Osteocyte (in vitro differentiated cells): Measurements from ENCODE around the gene OTX2. TPM values are rescaled to one million over a fixed set of nuclear protein-coding genes. Genes with fewer than 3 reads are reported as not detected.

Experiments used
- DNase-seq: peaks from one replicate; pipeline ENCODE4 v3.0.0; 2021; ENCODE audit warnings: mixed read lengths; ENCODE audit not compliant: unreplicated experiment; ENCODE audit errors: extremely low spot score
- H3K27ac Mint-ChIP-seq: one replicate; pipeline ENCODE4 v1.8.0; 2021; ENCODE audit warnings: mild to moderate bottlenecking, mixed read lengths; ENCODE audit not compliant: unreplicated experiment
- H3K27me3 Mint-ChIP-seq: one replicate; pipeline ENCODE4 v1.8.0; 2021; ENCODE audit warnings: mixed read lengths; ENCODE audit not compliant: unreplicated experiment
- H3K36me3 Mint-ChIP-seq: one replicate; pipeline ENCODE4 v1.8.0; 2021; ENCODE audit warnings: mixed read lengths; ENCODE audit not compliant: unreplicated experiment
- H3K4me1 Mint-ChIP-seq: one replicate; pipeline ENCODE4 v1.8.0; 2021; ENCODE audit warnings: mixed read lengths; ENCODE audit not compliant: unreplicated experiment
- H3K4me3 Mint-ChIP-seq: one replicate; pipeline ENCODE4 v1.8.0; 2021; ENCODE audit warnings: mild to moderate bottlenecking, moderate library complexity, mixed read lengths; ENCODE audit not compliant: unreplicated experiment
- H3K9me3 Mint-ChIP-seq: one replicate; pipeline ENCODE4 v1.8.0; 2021; ENCODE audit warnings: mixed read lengths; ENCODE audit not compliant: unreplicated experiment
- total RNA-seq: library from RNA; stranded (reverse); gene quantifications from 2 replicates; pipeline ENCODE4 v1.2.1, GENCODE V29; 2021
- TF ChIP-seq, protein P1 (sequence below): fragments of 200-600 bp; sonication (generic); IDR thresholded peaks from 2 replicates; pipeline ENCODE4 v1.5.0; 2021; ENCODE audit warnings: antibody characterized with exemption, mild to moderate bottlenecking, moderate library complexity

The OTX2 gene
- total RNA-seq, 1 donor from 2014 or later = not detected

DNA sequence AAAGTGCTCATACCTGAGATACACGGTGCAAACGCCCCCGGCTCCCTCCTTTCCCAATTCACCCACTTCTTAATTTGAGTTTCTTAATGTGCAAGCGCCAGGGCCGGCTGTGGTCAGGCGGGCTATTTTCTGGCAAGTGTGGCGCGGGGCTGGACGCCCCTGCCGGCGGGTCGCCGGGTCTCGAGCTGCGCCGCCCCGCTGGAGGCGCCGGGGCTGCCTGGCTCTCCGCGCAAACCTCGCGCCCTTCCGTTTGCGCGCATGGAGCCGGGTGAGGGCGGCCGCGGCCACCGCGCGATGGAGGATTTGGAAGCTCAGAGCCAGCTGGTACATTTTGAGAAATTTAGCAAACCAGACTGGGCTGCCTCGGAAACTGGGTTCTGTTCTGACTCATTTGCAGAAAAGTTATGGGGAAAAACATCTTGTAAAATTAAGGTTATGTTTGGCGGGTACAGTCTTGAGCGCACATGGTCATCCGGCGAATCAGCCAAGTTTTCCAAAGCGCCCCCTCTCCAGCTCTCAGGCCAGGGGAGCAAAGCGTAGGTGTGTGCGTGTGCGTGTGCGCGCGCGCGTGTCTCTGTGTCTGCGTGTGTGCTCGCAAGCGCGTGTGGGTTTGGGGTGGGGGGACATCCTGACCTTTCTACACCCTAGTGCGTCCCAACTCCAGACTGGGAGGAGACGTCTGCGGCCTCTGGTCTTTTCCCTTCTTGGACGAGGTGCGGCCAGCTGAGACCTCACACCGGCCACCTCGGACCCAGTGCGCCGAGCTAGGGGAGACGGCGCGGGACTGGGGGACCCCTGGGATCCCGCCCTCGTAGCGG lies 6.5 kb upstream of the OTX2 start:
- no peak for DNase-seq
- Mint-ChIP-seq H3K9me3 (no peaks in the 10 kb centered on the region), H3K4me3 (no peak overlapping the region), H3K36me3 (no peaks in the 10 kb centered on the region), H3K27ac (no peak overlapping the region), H3K27me3 (peaks cover 78% of the 10 kb centered on the region), H3K4me1 (peaks cover 2% of the 10 kb centered on the region)
- TF ChIP-seq, protein P1, sequence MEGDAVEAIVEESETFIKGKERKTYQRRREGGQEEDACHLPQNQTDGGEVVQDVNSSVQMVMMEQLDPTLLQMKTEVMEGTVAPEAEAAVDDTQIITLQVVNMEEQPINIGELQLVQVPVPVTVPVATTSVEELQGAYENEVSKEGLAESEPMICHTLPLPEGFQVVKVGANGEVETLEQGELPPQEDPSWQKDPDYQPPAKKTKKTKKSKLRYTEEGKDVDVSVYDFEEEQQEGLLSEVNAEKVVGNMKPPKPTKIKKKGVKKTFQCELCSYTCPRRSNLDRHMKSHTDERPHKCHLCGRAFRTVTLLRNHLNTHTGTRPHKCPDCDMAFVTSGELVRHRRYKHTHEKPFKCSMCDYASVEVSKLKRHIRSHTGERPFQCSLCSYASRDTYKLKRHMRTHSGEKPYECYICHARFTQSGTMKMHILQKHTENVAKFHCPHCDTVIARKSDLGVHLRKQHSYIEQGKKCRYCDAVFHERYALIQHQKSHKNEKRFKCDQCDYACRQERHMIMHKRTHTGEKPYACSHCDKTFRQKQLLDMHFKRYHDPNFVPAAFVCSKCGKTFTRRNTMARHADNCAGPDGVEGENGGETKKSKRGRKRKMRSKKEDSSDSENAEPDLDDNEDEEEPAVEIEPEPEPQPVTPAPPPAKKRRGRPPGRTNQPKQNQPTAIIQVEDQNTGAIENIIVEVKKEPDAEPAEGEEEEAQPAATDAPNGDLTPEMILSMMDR = no peak

DNA sequence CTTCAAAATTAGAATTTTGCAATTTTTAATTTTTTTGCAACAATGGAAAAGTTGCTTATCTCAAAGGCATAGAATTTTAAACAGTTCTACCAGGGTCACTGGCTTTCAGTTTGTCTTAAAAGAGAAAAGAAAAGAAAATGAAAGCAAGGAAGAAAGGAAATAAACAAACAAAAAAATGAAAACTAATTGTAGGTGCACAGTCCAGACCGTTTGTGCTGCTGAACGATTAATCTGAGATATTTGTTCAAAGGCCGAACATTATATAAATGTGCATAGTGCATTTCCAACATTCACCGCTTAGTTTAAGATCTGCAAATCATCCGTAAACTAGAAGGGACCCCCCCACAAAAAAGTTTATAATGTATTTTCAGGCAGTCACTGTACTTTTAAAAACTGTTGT lies 5.5 kb upstream of the OTX2 start:
- no peak for DNase-seq
- H3K27ac Mint-ChIP-seq = no peak overlapping the region
- H3K36me3 Mint-ChIP-seq = no peaks in the 10 kb centered on the region
- peaks cover 83% of the 10 kb centered on the region for H3K27me3 Mint-ChIP-seq
- H3K4me3 Mint-ChIP-seq = no peak overlapping the region
- no peaks in the 10 kb centered on the region for H3K9me3 Mint-ChIP-seq
- peaks cover 3% of the 10 kb centered on the region for H3K4me1 Mint-ChIP-seq
- TF ChIP-seq, protein P1 = no peak

- Mint-ChIP-seq H3K36me3 (no peaks in the 10 kb centered on the region), H3K27me3 (peaks cover 84% of the 10 kb centered on the region), H3K4me1 (peaks cover 5% of the 10 kb centered on the region), H3K4me3 (no peak overlapping the region), H3K27ac (no peak overlapping the region), H3K9me3 (no peaks in the 10 kb centered on the region)
- no peak for DNase-seq
- TF ChIP-seq, protein P1 = no peak
Measured at GRCh38 chr14:56814969-56815700, 4.9 kb upstream of the OTX2 start.

DNA sequence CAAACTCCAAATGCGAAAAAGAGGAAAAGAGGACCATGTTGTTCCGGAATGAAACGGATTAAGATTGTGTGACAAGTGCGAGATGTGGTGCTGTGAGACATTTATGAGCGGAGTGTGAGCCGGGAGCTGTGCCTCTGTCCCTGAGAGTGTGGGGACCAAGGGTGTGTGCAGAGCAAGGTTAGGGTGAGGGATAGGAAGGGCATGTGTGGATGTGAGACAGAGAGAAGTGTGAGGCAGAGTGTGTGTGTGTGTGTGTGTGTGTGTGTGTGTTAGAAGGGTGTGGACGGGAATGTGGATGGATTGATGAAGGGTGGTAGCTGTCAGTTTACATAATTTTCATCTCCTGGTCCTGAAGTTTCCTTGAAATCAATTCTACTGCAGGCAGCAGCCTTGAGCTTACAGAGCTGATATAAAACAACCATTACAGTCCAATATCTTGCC lies 4.3 kb upstream of the OTX2 start:
- Mint-ChIP-seq H3K36me3 (peaks cover 2% of the 10 kb centered on the region), H3K4me1 (peaks cover 11% of the 10 kb centered on the region), H3K27ac (no peak overlapping the region), H3K4me3 (no peak overlapping the region), H3K9me3 (no peaks in the 10 kb centered on the region), H3K27me3 (peaks cover 86% of the 10 kb centered on the region)
- no peak for DNase-seq
- TF ChIP-seq, protein P1 = no peak

GRCh38 chr14:56813143-56813551 lies 2.9 kb upstream of the OTX2 start:
- no peak overlapping the region for H3K27ac Mint-ChIP-seq
- H3K4me3 Mint-ChIP-seq = no peak overlapping the region
- H3K9me3 Mint-ChIP-seq = no peaks in the 10 kb centered on the region
- H3K36me3 Mint-ChIP-seq = peaks cover 3% of the 10 kb centered on the region
- H3K4me1 Mint-ChIP-seq = peaks cover 20% of the 10 kb centered on the region
- no peak for DNase-seq
- H3K27me3 Mint-ChIP-seq = peaks cover 81% of the 10 kb centered on the region
- TF ChIP-seq, protein P1 = no peak
